Kidney (tissue), 14 donors: ENCODE results near the gene BCAP29. TPM values are rescaled to one million over a fixed set of nuclear protein-coding genes. Genes with fewer than 3 reads are reported as not detected.

ENCODE experiments used
- DNase-seq, 5 donors: peaks; one replicate each; pipeline ENCODE4 v3.0.0-alpha.2; 2013 to 2020
- FAIRE-seq: peaks from 2 replicates; lab custom pipeline; 2012; peaks lifted over from hg19 to GRCh38; lab: Jason Lieb, UNC
- H3K27ac ChIP-seq, 2 donors: one replicate each; pipeline ENCODE4 v1.7.0; 2013; ENCODE audit warnings: low read depth in 2 of 2, low read length in 2 of 2, inconsistent platforms in 1 of 2
- H3K27me3 ChIP-seq: one replicate; pipeline ENCODE4 v1.7.1; 2013; ENCODE audit warnings: low read length, inconsistent platforms; ENCODE audit not compliant: control insufficient read depth, insufficient read depth
- H3K36me3 ChIP-seq, 3 donors: one replicate each; pipeline versions ENCODE4 v1.7.0 to v1.7.1; 2013; ENCODE audit warnings: low read length in 3 of 3, control low read depth in 1 of 3, inconsistent platforms in 1 of 3; ENCODE audit not compliant: insufficient read depth in 3 of 3, control insufficient read depth in 2 of 3
- H3K4me1 ChIP-seq, 3 donors: one replicate each; pipeline versions ENCODE4 v1.7.0 to v1.7.1; 2013; ENCODE audit warnings: low read length in 3 of 3, inconsistent platforms in 1 of 3, low read depth in 1 of 3; ENCODE audit not compliant: control insufficient read depth in 2 of 3, insufficient read depth in 2 of 3
- H3K4me3 ChIP-seq, 3 donors: one replicate each; pipeline versions ENCODE4 v1.7.0 to v1.8.1; 2013; ENCODE audit warnings: low read length in 3 of 3, control low read depth in 1 of 3, inconsistent platforms in 1 of 3
- H3K9ac ChIP-seq, 3 donors: one replicate each; pipeline versions ENCODE4 v1.7.0 to v1.7.1; 2013; ENCODE audit warnings: low read length in 3 of 3, control low read depth in 1 of 3, inconsistent platforms in 1 of 3
- H3K9me3 ChIP-seq, 3 donors: one replicate each; pipeline versions ENCODE4 v1.7.0 to v1.7.1; 2013; ENCODE audit warnings: low read length in 3 of 3, control low read depth in 1 of 3, inconsistent platforms in 1 of 3; ENCODE audit not compliant: control insufficient read depth in 2 of 3, insufficient read depth in 1 of 3
- CTCF ChIP-seq: IDR thresholded peaks from 3 replicates; pipeline ENCODE4 v1.5.1; 2012; ENCODE audit warnings: mild to moderate bottlenecking, moderate library complexity, borderline replicate concordance; ENCODE audit not compliant: insufficient read depth; ENCODE audit errors: extremely low read depth
- intact Hi-C: fragments of 100-400 bp; cut with DNase I; formaldehyde crosslinking; loops from one replicate; pipeline ENCODE4 v1.11.1; 2022
- polyA plus RNA-seq: library from polyadenylated mRNA; stranded (reverse); fragments of 350-450 nt; fragmentation: Illumina TruSeq; extraction: RNeasy Lipid Tissue Mini Kit (QIAGEN cat#74804); gene quantifications from one replicate; pipeline ENCODE4 v1.2.3, GENCODE V29; 2014; ENCODE audit warnings: low read depth, low replicate concordance; ENCODE audit not compliant: insufficient read depth
- total RNA-seq: library from RNA; stranded (reverse); fragmentation: NEBNext Ultra II Directional; extraction: Animal tissue kit (Norgen Biotek cat#: 25700); gene quantifications from one replicate; pipeline ENCODE4 v1.2.1, GENCODE V29; 2021
- donor health status: control.
- donor health status: control.
- donor health status: control.
- donor health status: control.
- donor health status: control.
- donor health status: DM: yes; HTN: yes; CAD: no.
- donor health status: Normal renal cell carcinoma (clear cell type).

The BCAP29 gene
- total and polyA plus RNA-seq, 2 donors from 2014 or later, result 31.2 to 50.2 TPM

GRCh38 chr7:107591421-107591820, 11.4 kb downstream of the BCAP29 start:
- FAIRE-seq, result no peak
- Histone ChIP-seq H3K36me3 (peaks cover 0 to 5% (median 0%) of the 10 kb centered on the region in 3 donors), H3K9ac (no peak overlapping the region), H3K9me3 (no peaks in the 10 kb centered on the region), H3K27me3 (no peaks in the 10 kb centered on the region), H3K4me3 (no peak overlapping the region), H3K27ac (no peak overlapping the region), H3K4me1 (peaks cover 0 to 5% (median 2%) of the 10 kb centered on the region in 3 donors)
- intact Hi-C loops, result no loop called here
- no peak for TF ChIP-seq CTCF
- no peak for DNase-seq

GRCh38 chr7:107592361-107593024, 12.4 kb downstream of the BCAP29 start:
- H3K4me1 ChIP-seq, result peaks cover 0 to 5% (median 2%) of the 10 kb centered on the region in 3 donors
- DNase-seq (no peak), FAIRE-seq (no peak)
- no peak overlapping the region for H3K27ac ChIP-seq
- H3K9me3 ChIP-seq, result no peaks in the 10 kb centered on the region
- peaks cover 0 to 5% (median 0%) of the 10 kb centered on the region in 3 donors for H3K36me3 ChIP-seq
- no peaks in the 10 kb centered on the region for H3K27me3 ChIP-seq
- no peak overlapping the region for H3K9ac ChIP-seq
- intact Hi-C loops, result no loop called here
- H3K4me3 ChIP-seq, result no peak overlapping the region
- TF ChIP-seq CTCF, result no peak

GRCh38 chr7:107593025-107593410, 13.0 kb downstream of the BCAP29 start:
- Histone ChIP-seq H3K4me3 (no peak overlapping the region), H3K9ac (no peak overlapping the region), H3K36me3 (peaks cover 0 to 5% (median 0%) of the 10 kb centered on the region in 3 donors), H3K27me3 (no peaks in the 10 kb centered on the region), H3K9me3 (no peaks in the 10 kb centered on the region), H3K4me1 (peaks cover 0 to 5% (median 2%) of the 10 kb centered on the region in 3 donors), H3K27ac (no peak overlapping the region)
- intact Hi-C loops, result no loop called here
- DNase-seq (no peak), FAIRE-seq (no peak)
- TF ChIP-seq CTCF, result no peak
